NCI-H748 (cell line): ENCODE data around the gene IRF6.
A peak's percentile ranks its signal among the peaks of the same experiment; 100 is the strongest.
"Not testable (repeated sequence)": the region's sequence is repeated elsewhere in the genome, so short reads cannot be mapped to it uniquely, and the experiment has no call there.

ENCODE experiments used
- DNase-seq: peaks from one replicate; lab custom pipeline; 2025; ENCODE audit not compliant: unreplicated experiment; lab: John Stamatoyannopoulos, UW

IRF6 gene

GRCh38 chr1:209823143-209824041 lies 17.4 kb upstream of the IRF6 start:
- DNase-seq, result peak; percentile 41

- DNase-seq, result no peak
These were observed 16.8 kb upstream of the IRF6 start for GRCh38 chr1:209822706-209823105.

- DNase-seq, result no peak
These were observed 15.0 kb upstream of the IRF6 start for GRCh38 chr1:209820986-209821385.

- no peak for DNase-seq
These were observed 13.1 kb upstream of the IRF6 start for GRCh38 chr1:209819058-209819457.

- DNase-seq, result no peak
These were observed 11.7 kb upstream of the IRF6 start for GRCh38 chr1:209817691-209818090.

GRCh38 chr1:209816923-209817322 lies 11.0 kb upstream of the IRF6 start:
- no peak for DNase-seq

GRCh38 chr1:209815931-209816341 lies 10.0 kb upstream of the IRF6 start:
- no peak for DNase-seq

- DNase-seq, result no peak
These were observed 9.5 kb upstream of the IRF6 start for GRCh38 chr1:209815490-209815889.

- no peak for DNase-seq
These were observed 8.0 kb upstream of the IRF6 start for GRCh38 chr1:209813902-209814301.

GRCh38 chr1:209810783-209811182 lies 4.8 kb upstream of the IRF6 start:
- no peak for DNase-seq

GRCh38 chr1:209809611-209810010 lies 3.7 kb upstream of the IRF6 start:
- DNase-seq, result no peak

- peak; percentile 50 for DNase-seq
These were observed 2.2 kb upstream of the IRF6 start for GRCh38 chr1:209808059-209808581.

- DNase-seq, result no peak
These were observed 1.6 kb upstream of the IRF6 start for GRCh38 chr1:209807509-209807908.

GRCh38 chr1:209805341-209805781 lies 581 bp downstream of the IRF6 start:
- DNase-seq, result no peak

GRCh38 chr1:209803568-209803967 lies 2.4 kb downstream of the IRF6 start:
- no peak for DNase-seq

GRCh38 chr1:209802780-209803152 lies 3.2 kb downstream of the IRF6 start:
- DNase-seq, result no peak

GRCh38 chr1:209802117-209802779 lies 3.7 kb downstream of the IRF6 start:
- no peak for DNase-seq

- DNase-seq, result no peak
These were observed 4.7 kb downstream of the IRF6 start for GRCh38 chr1:209800984-209801834.

- DNase-seq, result no peak
These were observed 7.8 kb downstream of the IRF6 start for GRCh38 chr1:209797978-209798639.

GRCh38 chr1:209793711-209794110 lies 12.2 kb downstream of the IRF6 start:
- DNase-seq, result not testable (repeated sequence)

GRCh38 chr1:209791920-209792319 lies 14.0 kb downstream of the IRF6 start:
- no peak for DNase-seq
